Measurements from ENCODE around the gene ZDHHC22. TPM values are rescaled to one million over a fixed set of nuclear protein-coding genes. Genes with fewer than 3 reads are reported as not detected.

Gene ZDHHC22
- total and polyA plus RNA-seq, 2 of the 13 experiments (the other 11 are each of a cell fraction or from before 2014, with no cell fraction given) = not detected

DNA sequence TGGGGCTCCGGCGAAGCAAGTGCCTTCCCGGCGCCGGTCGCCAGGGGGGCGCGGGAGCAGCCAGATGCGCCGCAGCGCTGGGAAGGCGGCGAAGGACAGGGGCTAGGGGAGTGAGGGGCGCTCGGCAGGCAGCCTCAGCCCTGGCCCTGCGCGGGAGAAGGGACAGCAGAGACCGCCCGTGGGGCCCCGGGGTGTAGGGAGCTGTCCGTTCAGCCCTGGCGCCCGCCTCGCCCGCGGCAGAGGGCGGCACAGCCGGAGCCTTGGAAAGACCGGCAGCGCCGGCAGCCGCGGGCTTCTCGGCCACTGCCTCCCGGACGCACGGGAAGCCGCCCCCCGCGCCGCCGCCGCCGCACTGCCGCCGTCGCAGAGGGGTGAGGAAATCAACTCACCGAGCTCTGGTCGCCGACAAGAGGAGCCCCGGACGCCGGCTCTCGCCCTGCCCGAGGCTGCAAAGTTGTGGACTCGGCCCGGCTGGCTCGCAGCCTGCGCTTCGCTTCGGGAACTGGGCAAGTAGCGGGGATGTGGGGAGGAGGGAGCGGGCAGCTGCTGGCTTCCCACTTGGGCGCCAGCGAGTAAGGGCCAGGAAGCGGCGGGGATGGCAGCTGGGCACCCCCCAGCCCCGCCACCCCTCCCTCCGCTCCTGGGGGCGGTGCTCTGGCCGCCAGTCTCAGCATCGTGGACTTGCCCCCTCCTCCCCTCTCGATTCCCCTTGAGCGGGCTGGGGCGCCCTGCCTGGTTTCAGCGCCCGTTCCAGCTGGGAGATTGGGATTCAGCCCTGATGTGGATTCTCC, at the start of gene ZDHHC22 (continued):
- TF ChIP-seq, protein P1, sequence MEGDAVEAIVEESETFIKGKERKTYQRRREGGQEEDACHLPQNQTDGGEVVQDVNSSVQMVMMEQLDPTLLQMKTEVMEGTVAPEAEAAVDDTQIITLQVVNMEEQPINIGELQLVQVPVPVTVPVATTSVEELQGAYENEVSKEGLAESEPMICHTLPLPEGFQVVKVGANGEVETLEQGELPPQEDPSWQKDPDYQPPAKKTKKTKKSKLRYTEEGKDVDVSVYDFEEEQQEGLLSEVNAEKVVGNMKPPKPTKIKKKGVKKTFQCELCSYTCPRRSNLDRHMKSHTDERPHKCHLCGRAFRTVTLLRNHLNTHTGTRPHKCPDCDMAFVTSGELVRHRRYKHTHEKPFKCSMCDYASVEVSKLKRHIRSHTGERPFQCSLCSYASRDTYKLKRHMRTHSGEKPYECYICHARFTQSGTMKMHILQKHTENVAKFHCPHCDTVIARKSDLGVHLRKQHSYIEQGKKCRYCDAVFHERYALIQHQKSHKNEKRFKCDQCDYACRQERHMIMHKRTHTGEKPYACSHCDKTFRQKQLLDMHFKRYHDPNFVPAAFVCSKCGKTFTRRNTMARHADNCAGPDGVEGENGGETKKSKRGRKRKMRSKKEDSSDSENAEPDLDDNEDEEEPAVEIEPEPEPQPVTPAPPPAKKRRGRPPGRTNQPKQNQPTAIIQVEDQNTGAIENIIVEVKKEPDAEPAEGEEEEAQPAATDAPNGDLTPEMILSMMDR (CRISPR knock-in tag; IDR thresholded peaks at IDR 0.05) = peak; percentile 51
- TF ChIP-seq ZNF296 (CRISPR knock-in tag; conservative IDR thresholded peaks at IDR 0.05) (no peak), MAFG (CRISPR knock-in tag; IDR thresholded peaks at IDR 0.05) (no peak), ZSCAN29 (CRISPR knock-in tag; conservative IDR thresholded peaks at IDR 0.05) (no peak), CEBPG (CRISPR knock-in tag; IDR thresholded peaks at IDR 0.05) (no peak), RELA (CRISPR knock-in tag; IDR thresholded peaks at IDR 0.05) (no peak), ZNF556 (CRISPR knock-in tag; IDR thresholded peaks at IDR 0.05; ENCODE audit: borderline replicate concordance) (no peak), MAZ (IDR thresholded peaks at IDR 0.05; ENCODE audit: borderline replicate concordance, low read depth, low read length) (no peak), MAZ (CRISPR knock-in tag; IDR thresholded peaks at IDR 0.05; ENCODE audit: low read depth) (0 out of 2 replicates have a peak, but pooled peaks have one; percentile 25)
- TF ChIP-seq, protein P2, sequence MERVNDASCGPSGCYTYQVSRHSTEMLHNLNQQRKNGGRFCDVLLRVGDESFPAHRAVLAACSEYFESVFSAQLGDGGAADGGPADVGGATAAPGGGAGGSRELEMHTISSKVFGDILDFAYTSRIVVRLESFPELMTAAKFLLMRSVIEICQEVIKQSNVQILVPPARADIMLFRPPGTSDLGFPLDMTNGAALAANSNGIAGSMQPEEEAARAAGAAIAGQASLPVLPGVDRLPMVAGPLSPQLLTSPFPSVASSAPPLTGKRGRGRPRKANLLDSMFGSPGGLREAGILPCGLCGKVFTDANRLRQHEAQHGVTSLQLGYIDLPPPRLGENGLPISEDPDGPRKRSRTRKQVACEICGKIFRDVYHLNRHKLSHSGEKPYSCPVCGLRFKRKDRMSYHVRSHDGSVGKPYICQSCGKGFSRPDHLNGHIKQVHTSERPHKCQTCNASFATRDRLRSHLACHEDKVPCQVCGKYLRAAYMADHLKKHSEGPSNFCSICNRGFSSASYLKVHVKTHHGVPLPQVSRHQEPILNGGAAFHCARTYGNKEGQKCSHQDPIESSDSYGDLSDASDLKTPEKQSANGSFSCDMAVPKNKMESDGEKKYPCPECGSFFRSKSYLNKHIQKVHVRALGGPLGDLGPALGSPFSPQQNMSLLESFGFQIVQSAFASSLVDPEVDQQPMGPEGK (CRISPR knock-in tag; IDR thresholded peaks at IDR 0.05) = peak; percentile 35; the same call in 1 of the 2 replicates
- TF ChIP-seq, protein P3, sequence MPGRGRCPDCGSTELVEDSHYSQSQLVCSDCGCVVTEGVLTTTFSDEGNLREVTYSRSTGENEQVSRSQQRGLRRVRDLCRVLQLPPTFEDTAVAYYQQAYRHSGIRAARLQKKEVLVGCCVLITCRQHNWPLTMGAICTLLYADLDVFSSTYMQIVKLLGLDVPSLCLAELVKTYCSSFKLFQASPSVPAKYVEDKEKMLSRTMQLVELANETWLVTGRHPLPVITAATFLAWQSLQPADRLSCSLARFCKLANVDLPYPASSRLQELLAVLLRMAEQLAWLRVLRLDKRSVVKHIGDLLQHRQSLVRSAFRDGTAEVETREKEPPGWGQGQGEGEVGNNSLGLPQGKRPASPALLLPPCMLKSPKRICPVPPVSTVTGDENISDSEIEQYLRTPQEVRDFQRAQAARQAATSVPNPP (CRISPR knock-in tag; IDR thresholded peaks at IDR 0.05) = no peak
- TF ChIP-seq, protein P4, sequence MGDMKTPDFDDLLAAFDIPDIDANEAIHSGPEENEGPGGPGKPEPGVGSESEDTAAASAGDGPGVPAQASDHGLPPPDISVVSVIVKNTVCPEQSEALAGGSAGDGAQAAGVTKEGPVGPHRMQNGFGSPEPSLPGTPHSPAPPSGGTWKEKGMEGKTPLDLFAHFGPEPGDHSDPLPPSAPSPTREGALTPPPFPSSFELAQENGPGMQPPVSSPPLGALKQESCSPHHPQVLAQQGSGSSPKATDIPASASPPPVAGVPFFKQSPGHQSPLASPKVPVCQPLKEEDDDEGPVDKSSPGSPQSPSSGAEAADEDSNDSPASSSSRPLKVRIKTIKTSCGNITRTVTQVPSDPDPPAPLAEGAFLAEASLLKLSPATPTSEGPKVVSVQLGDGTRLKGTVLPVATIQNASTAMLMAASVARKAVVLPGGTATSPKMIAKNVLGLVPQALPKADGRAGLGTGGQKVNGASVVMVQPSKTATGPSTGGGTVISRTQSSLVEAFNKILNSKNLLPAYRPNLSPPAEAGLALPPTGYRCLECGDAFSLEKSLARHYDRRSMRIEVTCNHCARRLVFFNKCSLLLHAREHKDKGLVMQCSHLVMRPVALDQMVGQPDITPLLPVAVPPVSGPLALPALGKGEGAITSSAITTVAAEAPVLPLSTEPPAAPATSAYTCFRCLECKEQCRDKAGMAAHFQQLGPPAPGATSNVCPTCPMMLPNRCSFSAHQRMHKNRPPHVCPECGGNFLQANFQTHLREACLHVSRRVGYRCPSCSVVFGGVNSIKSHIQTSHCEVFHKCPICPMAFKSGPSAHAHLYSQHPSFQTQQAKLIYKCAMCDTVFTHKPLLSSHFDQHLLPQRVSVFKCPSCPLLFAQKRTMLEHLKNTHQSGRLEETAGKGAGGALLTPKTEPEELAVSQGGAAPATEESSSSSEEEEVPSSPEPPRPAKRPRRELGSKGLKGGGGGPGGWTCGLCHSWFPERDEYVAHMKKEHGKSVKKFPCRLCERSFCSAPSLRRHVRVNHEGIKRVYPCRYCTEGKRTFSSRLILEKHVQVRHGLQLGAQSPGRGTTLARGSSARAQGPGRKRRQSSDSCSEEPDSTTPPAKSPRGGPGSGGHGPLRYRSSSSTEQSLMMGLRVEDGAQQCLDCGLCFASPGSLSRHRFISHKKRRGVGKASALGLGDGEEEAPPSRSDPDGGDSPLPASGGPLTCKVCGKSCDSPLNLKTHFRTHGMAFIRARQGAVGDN (CRISPR knock-in tag; IDR thresholded peaks at IDR 0.05) = peak; percentile 39; the same call in 1 of the 2 replicates
- TF ChIP-seq, protein P5, sequence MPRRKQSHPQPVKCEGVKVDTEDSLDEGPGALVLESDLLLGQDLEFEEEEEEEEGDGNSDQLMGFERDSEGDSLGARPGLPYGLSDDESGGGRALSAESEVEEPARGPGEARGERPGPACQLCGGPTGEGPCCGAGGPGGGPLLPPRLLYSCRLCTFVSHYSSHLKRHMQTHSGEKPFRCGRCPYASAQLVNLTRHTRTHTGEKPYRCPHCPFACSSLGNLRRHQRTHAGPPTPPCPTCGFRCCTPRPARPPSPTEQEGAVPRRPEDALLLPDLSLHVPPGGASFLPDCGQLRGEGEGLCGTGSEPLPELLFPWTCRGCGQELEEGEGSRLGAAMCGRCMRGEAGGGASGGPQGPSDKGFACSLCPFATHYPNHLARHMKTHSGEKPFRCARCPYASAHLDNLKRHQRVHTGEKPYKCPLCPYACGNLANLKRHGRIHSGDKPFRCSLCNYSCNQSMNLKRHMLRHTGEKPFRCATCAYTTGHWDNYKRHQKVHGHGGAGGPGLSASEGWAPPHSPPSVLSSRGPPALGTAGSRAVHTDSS (CRISPR knock-in tag; conservative IDR thresholded peaks at IDR 0.05) = no peak
- TF ChIP-seq, protein P6, sequence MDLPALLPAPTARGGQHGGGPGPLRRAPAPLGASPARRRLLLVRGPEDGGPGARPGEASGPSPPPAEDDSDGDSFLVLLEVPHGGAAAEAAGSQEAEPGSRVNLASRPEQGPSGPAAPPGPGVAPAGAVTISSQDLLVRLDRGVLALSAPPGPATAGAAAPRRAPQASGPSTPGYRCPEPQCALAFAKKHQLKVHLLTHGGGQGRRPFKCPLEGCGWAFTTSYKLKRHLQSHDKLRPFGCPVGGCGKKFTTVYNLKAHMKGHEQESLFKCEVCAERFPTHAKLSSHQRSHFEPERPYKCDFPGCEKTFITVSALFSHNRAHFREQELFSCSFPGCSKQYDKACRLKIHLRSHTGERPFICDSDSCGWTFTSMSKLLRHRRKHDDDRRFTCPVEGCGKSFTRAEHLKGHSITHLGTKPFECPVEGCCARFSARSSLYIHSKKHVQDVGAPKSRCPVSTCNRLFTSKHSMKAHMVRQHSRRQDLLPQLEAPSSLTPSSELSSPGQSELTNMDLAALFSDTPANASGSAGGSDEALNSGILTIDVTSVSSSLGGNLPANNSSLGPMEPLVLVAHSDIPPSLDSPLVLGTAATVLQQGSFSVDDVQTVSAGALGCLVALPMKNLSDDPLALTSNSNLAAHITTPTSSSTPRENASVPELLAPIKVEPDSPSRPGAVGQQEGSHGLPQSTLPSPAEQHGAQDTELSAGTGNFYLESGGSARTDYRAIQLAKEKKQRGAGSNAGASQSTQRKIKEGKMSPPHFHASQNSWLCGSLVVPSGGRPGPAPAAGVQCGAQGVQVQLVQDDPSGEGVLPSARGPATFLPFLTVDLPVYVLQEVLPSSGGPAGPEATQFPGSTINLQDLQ (CRISPR knock-in tag; IDR thresholded peaks at IDR 0.05) = no peak

Data from HepG2 (cell line).